Mucosa of descending colon (tissue), 3 donors: Measurements from ENCODE around the gene KEL. TPM values are rescaled to one million over a fixed set of nuclear protein-coding genes. Genes with fewer than 3 reads are reported as not detected.
A peak's percentile ranks its signal among the peaks of the same experiment; 100 is the strongest.

Source experiments
- ATAC-seq: fragments of 200-7000 bp; cut with Tn5 transposase; one replicate; pipeline ENCODE4 v1.9.1; 2020; ENCODE audit warnings: mild to moderate bottlenecking, moderate library complexity
- DNase-seq, 3 donors: peaks; one replicate each; pipeline ENCODE4 v3.0.0-alpha.2; 2020
- H3K36me3 ChIP-seq: fragments of 200-600 bp; one replicate; pipeline ENCODE4 v1.8.0; 2021; ENCODE audit warnings: low read depth, mild to moderate bottlenecking
- H3K4me1 ChIP-seq: fragments of 200-600 bp; one replicate; pipeline ENCODE4 v1.8.0; 2021; ENCODE audit warnings: low read depth, mild to moderate bottlenecking
- H3K4me3 ChIP-seq: fragments of 200-600 bp; one replicate; pipeline ENCODE4 v1.8.0; 2021; ENCODE audit warnings: mild to moderate bottlenecking
- H3K9me3 ChIP-seq: fragments of 200-600 bp; one replicate; pipeline ENCODE4 v1.8.0; 2021; ENCODE audit warnings: mild to moderate bottlenecking
- CTCF ChIP-seq: fragments of 200-600 bp; IDR thresholded peaks from one replicate; pipeline ENCODE4 v1.8.0; 2022; ENCODE audit warnings: antibody characterized with exemption, mild to moderate bottlenecking
- intact Hi-C, 2 donors: fragments of 100-400 bp; cut with DNase I in 1 of 2; cut with micrococcal nuclease in 1 of 2; formaldehyde crosslinking; loops; one replicate each; pipeline versions ENCODE4 v1.11.0 to v1.11.1; 2022; cut with DNase I, micrococcal nuclease
- total RNA-seq, 3 donors: library from RNA; stranded (reverse); fragmentation: NEBNext Ultra II Directional in 2 of 3; extraction: Animal tissue kit (Norgen Biotek cat#: 25700) in 2 of 3; gene quantifications; one replicate each; pipeline versions ENCODE4 v1.2.1 to v1.2.4, GENCODE V29; 2021 to 2023
- donor health status: DM: no; HTN: no; CAD: no; lungs with moderate emphysema.
- donor health status: DM: no; HTN: no; CAD: no.
- donor health status: DM: no; HTN: yes; CAD: no.

Gene KEL
- total RNA-seq, 3 donors from 2014 or later: 0.55 TPM; not detected in 2

- Histone ChIP-seq H3K9me3 (no peaks in the 10 kb centered on the region), H3K36me3 (no peaks in the 10 kb centered on the region), H3K4me3 (no peak overlapping the region), H3K4me1 (no peaks in the 10 kb centered on the region)
- intact Hi-C loops: no loop called here
- DNase-seq (no peak), ATAC-seq (no peak)
- no peak for TF ChIP-seq CTCF
These were observed 1.1 kb downstream of the KEL start for GRCh38 chr7:142960955-142961512.

- H3K4me3 ChIP-seq: no peak overlapping the region
- no peaks in the 10 kb centered on the region for H3K36me3 ChIP-seq
- intact Hi-C loops: no loop called here
- peaks cover 8% of the 10 kb centered on the region for H3K9me3 ChIP-seq
- ATAC-seq (no peak), DNase-seq (no peak)
- no peak for TF ChIP-seq CTCF
- H3K4me1 ChIP-seq: no peaks in the 10 kb centered on the region
These were observed 3.0 kb downstream of the KEL start for GRCh38 chr7:142959202-142959601.

GRCh38 chr7:142957723-142958122 is 4.4 kb downstream of the KEL start:
- H3K4me3 ChIP-seq: no peak overlapping the region
- no peak for ATAC-seq

GRCh38 chr7:142956951-142957623 is 5.1 kb downstream of the KEL start:
- no peaks in the 10 kb centered on the region for H3K4me1 ChIP-seq
- no peaks in the 10 kb centered on the region for H3K36me3 ChIP-seq
- DNase-seq (no peak), ATAC-seq (peak; percentile 50)
- H3K4me3 ChIP-seq: no peak overlapping the region
- intact Hi-C loops: no loop called here
- H3K9me3 ChIP-seq: peaks cover 8% of the 10 kb centered on the region
- no peak for TF ChIP-seq CTCF

More at GRCh38 chr7:142957723-142958122, 4.4 kb downstream of the KEL start:
- no peak for DNase-seq
- H3K36me3 ChIP-seq: no peaks in the 10 kb centered on the region
- TF ChIP-seq CTCF: no peak
- H3K9me3 ChIP-seq: peaks cover 8% of the 10 kb centered on the region
- no peaks in the 10 kb centered on the region for H3K4me1 ChIP-seq
- intact Hi-C loops: no loop called here

- H3K36me3 ChIP-seq: no peaks in the 10 kb centered on the region
- DNase-seq (no peak), ATAC-seq (no peak)
- no peak overlapping the region for H3K4me3 ChIP-seq
- no peaks in the 10 kb centered on the region for H3K4me1 ChIP-seq
- TF ChIP-seq CTCF: no peak
- H3K9me3 ChIP-seq: peaks cover 8% of the 10 kb centered on the region
- intact Hi-C loops: no loop called here
These were observed 7.4 kb downstream of the KEL start for GRCh38 chr7:142954680-142955268.
